A172 (cell line): ENCODE data around the gene DPYSL3. TPM values are rescaled to one million over a fixed set of nuclear protein-coding genes. Genes with fewer than 3 reads are reported as not detected.

Experiments used
- DNase-seq: peaks from one replicate; pipeline ENCODE4 v3.0.0-alpha.2; 2015; ENCODE audit warnings: low spot score
- total RNA-seq: library from RNA; depleted of rRNA; stranded (reverse); fragments of >200 nt; shearing (Covaris generic); gene quantifications from 2 replicates; pipeline ENCODE4 v1.2.3, GENCODE V29; 2014

Gene DPYSL3
- total RNA-seq, 1 experiment from 2014 or later: 308 TPM

- peak; percentile 53 for DNase-seq
Observed at GRCh38 chr5:147439254-147439653, 70.6 kb downstream of the DPYSL3 start.

DNA sequence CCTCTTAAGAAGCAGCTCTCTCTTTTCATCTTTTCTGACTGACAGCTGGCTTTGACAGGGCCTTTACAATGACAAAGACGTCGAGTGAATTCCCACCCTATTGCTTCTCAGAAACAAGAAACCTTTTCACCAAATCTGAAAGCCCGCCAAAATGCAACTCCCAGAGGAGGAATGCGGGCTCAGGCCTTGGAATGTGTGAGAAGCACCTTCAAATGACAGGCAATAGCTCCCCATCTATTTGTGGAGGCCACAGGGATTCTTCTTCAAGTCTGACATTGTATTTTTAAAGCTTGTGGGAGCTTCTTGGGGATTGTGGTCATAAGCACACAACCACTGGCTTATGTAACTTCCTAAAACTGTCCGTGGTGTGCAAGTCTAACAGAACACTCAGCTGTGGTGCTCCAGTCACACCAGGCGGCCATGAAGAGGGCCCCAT lies 72.7 kb downstream of the DPYSL3 start:
- no peak for DNase-seq

- DNase-seq: no peak
Observed at GRCh38 chr5:147436596-147436995, 73.3 kb downstream of the DPYSL3 start.

GRCh38 chr5:147434049-147434448 lies 75.8 kb downstream of the DPYSL3 start:
- DNase-seq: no peak

- DNase-seq: no peak
Observed at GRCh38 chr5:147432323-147432722, 77.5 kb downstream of the DPYSL3 start.

GRCh38 chr5:147431586-147431985 lies 78.3 kb downstream of the DPYSL3 start:
- DNase-seq: no peak

- DNase-seq: no peak
Observed at GRCh38 chr5:147430628-147431027, 79.2 kb downstream of the DPYSL3 start.

GRCh38 chr5:147427521-147428401 lies 82.1 kb downstream of the DPYSL3 start:
- no peak for DNase-seq

- DNase-seq: no peak
Observed at GRCh38 chr5:147426640-147427327, 83.1 kb downstream of the DPYSL3 start.

DNA sequence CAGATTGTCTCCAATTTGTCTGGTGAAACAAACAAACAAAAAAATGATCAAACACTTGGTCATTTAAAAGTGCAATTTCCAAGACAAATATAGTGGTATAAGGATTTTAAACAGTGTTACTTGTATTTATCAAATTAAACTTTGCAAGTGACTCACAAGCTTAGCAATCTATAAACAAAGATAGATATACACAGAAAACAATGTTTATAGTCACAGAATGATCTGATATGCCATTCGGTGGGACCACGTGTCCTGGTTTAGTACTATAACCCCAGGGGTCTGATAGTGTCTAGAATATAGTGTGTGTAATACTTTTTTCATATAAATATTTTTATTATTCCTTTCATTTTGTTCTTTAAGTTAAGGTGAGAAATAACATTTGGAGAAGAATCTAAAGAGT lies 91.3 kb downstream of the DPYSL3 start:
- no peak for DNase-seq

DNA sequence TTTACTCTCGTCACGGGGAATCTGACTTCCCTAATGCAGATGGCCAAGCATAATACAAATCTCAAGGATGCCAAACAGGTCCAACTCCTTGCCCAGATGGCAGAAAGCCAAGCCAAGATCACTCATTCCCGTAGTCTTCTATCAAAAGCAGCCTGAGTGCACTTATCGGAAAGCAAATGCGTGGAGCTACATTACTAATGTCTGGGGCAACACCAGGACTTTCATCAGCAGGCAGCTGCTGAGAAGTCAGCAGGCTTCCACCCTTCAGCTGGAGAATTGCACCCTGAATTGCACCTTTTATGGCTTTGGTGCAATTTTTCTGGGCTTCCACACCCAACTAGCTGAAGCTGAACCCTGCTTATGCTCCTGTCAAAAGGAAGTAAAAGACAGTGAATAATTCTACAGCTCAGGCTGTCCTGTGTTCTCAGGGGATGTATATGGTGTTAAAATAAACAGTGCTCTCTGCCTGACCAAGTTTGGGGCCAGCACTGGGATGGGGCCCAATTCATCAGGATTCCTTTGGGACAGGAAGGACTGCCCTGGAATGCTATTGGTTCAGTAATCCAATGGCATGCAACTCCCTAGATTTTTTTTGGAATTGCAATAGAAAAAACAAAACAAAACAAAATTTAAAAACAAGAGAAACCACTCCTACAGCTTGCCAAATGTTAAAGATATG lies 92.6 kb downstream of the DPYSL3 start:
- no peak for DNase-seq

GRCh38 chr5:147415651-147416050 lies 94.2 kb downstream of the DPYSL3 start:
- no peak for DNase-seq

DNA sequence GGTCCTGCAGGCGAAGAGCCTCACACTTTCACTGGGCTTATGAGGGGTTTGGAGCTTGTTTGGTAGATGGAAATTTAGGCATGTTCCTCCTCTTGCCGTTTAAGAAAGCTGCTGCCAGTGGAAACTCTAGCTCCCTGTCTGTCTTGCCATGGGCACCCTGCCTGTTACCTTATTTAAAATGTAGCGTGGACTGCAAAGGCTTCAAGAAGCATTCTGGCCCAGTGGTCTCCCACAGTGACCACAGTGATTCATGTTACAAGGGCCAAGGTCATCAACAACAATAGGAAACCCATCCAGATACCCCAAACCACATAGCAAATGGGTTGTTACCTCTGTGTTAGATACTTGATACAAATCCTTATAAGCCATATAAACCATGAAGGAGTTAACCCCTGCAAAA lies 96.6 kb downstream of the DPYSL3 start:
- DNase-seq: no peak

DNA sequence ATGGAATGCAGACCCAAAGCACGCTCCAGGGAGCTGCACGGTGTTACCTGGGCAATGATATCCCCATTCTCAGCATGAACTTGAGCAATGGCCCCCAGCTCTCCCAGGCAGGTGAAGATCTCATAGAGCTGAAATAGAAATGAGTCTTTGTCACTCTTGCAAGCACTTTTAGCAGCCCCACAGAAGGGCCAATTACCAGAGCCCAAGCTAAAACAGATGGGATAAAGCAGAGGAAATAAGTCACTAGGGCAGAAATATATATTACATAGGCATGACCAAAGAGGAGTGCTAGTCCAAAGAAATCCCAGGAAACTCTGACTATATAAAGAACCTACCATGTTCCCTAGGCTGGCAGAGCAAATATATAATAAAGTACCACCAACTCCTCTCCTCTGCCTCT lies 97.3 kb downstream of the DPYSL3 start:
- no peak for DNase-seq

- no peak for DNase-seq
Observed at GRCh38 chr5:147411359-147412319, 98.2 kb downstream of the DPYSL3 start.

DNA sequence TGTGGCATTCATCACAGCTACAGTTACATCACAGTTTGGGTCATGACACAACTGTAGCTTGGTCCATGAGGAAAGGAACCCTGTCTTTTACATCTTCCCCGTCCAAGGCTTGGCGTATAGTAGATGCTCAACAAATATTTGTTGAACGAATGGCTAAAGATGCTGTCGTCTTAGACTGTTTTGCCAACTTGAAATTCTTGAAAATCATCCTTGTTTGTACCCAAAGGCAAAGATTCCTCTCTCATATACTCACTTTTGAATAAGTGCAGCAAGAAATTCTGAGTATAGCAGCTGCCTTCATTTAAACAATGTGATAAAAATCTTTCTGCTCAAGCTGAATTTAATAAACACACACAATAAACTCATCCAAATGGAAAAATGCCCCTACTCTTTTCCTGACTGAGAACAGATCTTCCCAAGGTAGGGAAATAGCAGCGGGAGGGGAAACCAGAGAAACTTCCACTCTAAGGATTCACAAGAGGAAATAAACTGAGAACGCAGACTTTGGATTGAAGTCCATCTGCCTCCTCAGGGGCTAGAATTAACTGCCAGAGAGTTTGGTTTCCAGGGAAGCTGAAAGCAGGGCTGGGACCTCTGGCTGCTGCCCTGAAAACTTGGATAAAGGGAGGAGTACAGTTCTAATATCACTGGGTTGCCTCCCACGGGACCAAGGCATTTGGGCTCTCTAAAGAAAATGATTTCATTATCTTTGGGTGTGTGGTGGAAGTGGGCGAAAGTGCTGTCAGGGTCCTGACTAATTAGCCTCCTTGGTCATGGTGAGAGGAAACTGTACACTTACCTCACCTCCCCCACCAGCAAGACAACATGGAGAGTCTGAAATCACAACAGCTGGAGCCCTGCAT lies 99.1 kb downstream of the DPYSL3 start:
- DNase-seq: no peak

DNA sequence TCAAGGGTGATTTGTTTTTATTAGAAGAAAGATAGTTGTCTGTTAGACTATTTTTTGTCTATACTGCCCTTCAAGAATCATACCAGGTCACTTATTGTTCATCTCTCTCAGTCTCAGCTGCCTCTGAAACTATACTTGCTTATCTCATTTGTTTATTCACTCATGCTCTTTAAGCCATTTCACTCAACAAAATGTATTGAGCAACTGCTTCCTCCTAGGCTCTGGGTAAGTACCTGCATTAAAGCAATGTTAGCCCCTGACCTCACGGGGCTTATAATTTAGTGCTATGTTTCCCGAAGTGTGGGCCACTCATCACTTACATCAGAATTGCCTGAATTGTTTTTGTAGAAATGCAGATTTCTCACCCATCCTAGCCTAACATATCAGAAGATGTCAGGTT lies 100.9 kb downstream of the DPYSL3 start:
- no peak for DNase-seq

- DNase-seq: peak; percentile 71
Observed at GRCh38 chr5:147407094-147407681, 102.7 kb downstream of the DPYSL3 start.

DNA sequence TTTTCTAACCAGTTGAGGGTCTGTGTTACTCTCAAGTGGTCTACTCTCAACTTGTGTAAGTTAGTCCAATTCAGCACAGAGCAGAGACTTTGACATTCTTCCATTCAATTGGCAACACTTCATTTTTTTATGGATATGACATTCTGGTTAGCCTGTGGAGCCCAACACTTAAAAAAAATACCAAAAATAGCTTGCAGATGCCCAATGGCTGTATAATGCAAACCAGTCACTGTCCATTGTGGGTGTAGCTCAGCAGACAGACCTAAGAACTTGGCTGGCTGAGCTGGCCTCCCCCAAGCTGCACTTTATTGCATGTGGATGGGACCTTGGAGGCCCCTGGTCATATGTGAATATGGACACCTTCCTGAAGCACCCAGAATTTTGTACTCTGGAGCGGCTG lies 103.2 kb downstream of the DPYSL3 start:
- DNase-seq: no peak

DNA sequence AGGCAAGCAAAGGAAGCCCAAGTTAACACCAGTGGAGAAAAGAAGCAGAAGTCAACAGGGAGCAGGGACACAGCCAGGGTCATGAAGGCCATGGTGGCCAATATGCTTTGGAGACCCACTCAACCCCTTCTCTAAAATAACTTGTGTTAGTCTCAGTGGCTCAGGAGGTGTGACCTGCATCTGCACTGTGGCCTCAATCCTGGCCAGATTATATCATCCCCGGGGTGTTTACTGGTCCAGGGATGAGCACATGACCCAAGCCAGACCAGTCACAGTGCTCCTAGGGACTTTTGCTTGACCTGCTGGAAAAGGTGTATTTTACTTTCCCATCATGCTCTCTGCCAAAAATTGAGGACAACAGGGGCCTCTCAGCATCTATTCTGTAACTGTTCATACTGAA lies 105.2 kb downstream of the DPYSL3 start:
- DNase-seq: no peak
